IMR-90 (cell line): ENCODE results near the gene TRAPPC12. TPM values are rescaled to one million over a fixed set of nuclear protein-coding genes. Genes with fewer than 3 reads are reported as not detected.

ENCODE experiments used
- ATAC-seq: fragments of 200-7000 bp; cut with Tn5 transposase; 2 replicates; pipeline ENCODE4 v1.9.1; 2020; ENCODE audit warnings: low read depth, mild to moderate bottlenecking, moderate library complexity
- BruUV-seq: library from RNA; stranded (reverse); fragments of 400-500 nt; replicated peaks from 2 replicates; lab custom pipeline; 2021; lab: Mats Ljungman, UMichigan
- CTCF ChIA-PET: fragments of 300-600 bp; formaldehyde crosslinking; extraction: SDS; loops from one replicate; lab custom pipeline; 2021; ENCODE audit warnings: antibody characterized with exemption; lab: Yijun Ruan, JAX
- POLR2A ChIA-PET: fragments of 300-600 bp; sonication (Branson Sonifier 250); formaldehyde crosslinking; loops from one replicate; lab custom pipeline; 2022; ENCODE audit warnings: antibody characterized with exemption; ENCODE audit not compliant: unreplicated experiment; lab: Charles Lee
- DNase-seq: peaks from one replicate; pipeline ENCODE4 v3.0.0; 2013
- H2AFZ ChIP-seq: replicated peaks from 2 replicates; pipeline ENCODE3; 2013; ENCODE audit warnings: low read length, mild to moderate bottlenecking; ENCODE audit not compliant: poor library complexity
- H2AK5ac ChIP-seq: 2 replicates; pipeline ENCODE4 v1.6.1; 2013; ENCODE audit warnings: low read depth, low read length, inconsistent platforms
- H2AK9ac ChIP-seq: replicated peaks from 2 replicates; pipeline ENCODE3; 2013; ENCODE audit warnings: mild to moderate bottlenecking, low read depth, low read length, moderate library complexity; ENCODE audit not compliant: poor library complexity
- H2BK120ac ChIP-seq: 2 replicates; pipeline ENCODE4 v1.6.1; 2013; ENCODE audit warnings: low read depth, low read length, inconsistent platforms
- H2BK15ac ChIP-seq: 3 replicates; pipeline ENCODE4 v1.6.1; 2013; ENCODE audit warnings: low read depth, low read length, inconsistent platforms
- H2BK20ac ChIP-seq: 2 replicates; pipeline ENCODE4 v1.6.1; 2013; ENCODE audit warnings: low read depth, mild to moderate bottlenecking, inconsistent platforms, low read length, moderate library complexity
- H2BK5ac ChIP-seq: 2 replicates; pipeline ENCODE4 v1.6.1; 2013; ENCODE audit warnings: mild to moderate bottlenecking, low read depth, low read length, inconsistent platforms; ENCODE audit not compliant: poor library complexity, severe bottlenecking
- H3K14ac ChIP-seq: replicated peaks from 2 replicates; pipeline ENCODE4 v1.6.1; 2013; ENCODE audit warnings: low read depth, low read length, inconsistent platforms
- H3K18ac ChIP-seq: 2 replicates; pipeline ENCODE4 v1.6.1; 2013; ENCODE audit warnings: low read depth, low read length, control low read depth
- H3K23ac ChIP-seq: 2 replicates; pipeline ENCODE4 v1.6.1; 2013; ENCODE audit warnings: low read depth, low read length, inconsistent platforms
- H3K27ac ChIP-seq: 2 replicates; pipeline ENCODE4 v1.5.1; 2013; ENCODE audit warnings: mild to moderate bottlenecking, control low read depth, low read length; ENCODE audit not compliant: insufficient read depth
- H3K27me3 ChIP-seq: 2 replicates; pipeline ENCODE4 v1.6.1; 2013; ENCODE audit warnings: low read length; ENCODE audit not compliant: control insufficient read depth, insufficient read depth
- H3K36me3 ChIP-seq: 2 replicates; pipeline ENCODE4 v1.6.1; 2013; ENCODE audit warnings: low read length, mixed read lengths; ENCODE audit not compliant: control insufficient read depth, insufficient read depth
- H3K4ac ChIP-seq: 2 replicates; pipeline ENCODE4 v1.6.1; 2013; ENCODE audit warnings: low read depth, low read length, inconsistent platforms
- H3K4me1 ChIP-seq: 2 replicates; pipeline ENCODE4 v1.6.1; 2013; ENCODE audit warnings: low read length, mixed read lengths; ENCODE audit not compliant: control insufficient read depth, insufficient read depth
- H3K4me2 ChIP-seq: 2 replicates; pipeline ENCODE4 v1.6.1; 2013; ENCODE audit warnings: low read depth, mild to moderate bottlenecking, control low read depth, low read length, moderate library complexity
- H3K4me3 ChIP-seq: 2 replicates; pipeline ENCODE4 v1.5.1; 2013; ENCODE audit warnings: low read depth, mild to moderate bottlenecking, control low read depth, low read length, moderate library complexity; ENCODE audit not compliant: insufficient read depth
- H3K56ac ChIP-seq: 2 replicates; pipeline ENCODE4 v1.6.1; 2013; ENCODE audit warnings: low read length, inconsistent platforms; ENCODE audit not compliant: insufficient read depth; ENCODE audit errors: extremely low read depth
- H3K79me1 ChIP-seq, 2 experiments: 2 replicates each; pipeline ENCODE4 v1.6.1; 2013; ENCODE audit warnings: low read length in 2 of 2, inconsistent platforms in 1 of 2, low read depth in 1 of 2
- H3K9ac ChIP-seq: 2 replicates; pipeline ENCODE4 v1.6.1; 2013; ENCODE audit warnings: low read depth, low read length, control low read depth
- H3K9me1 ChIP-seq: 2 replicates; pipeline ENCODE4 v1.6.1; 2013; ENCODE audit warnings: low read length, inconsistent platforms; ENCODE audit not compliant: insufficient read depth
- H3K9me3 ChIP-seq: 2 replicates; pipeline ENCODE4 v1.6.1; 2013; ENCODE audit warnings: low read length; ENCODE audit not compliant: control insufficient read depth, insufficient read depth
- H4K20me1 ChIP-seq: 2 replicates; pipeline ENCODE4 v1.6.1; 2013; ENCODE audit warnings: low read length, inconsistent platforms; ENCODE audit not compliant: insufficient read depth
- H4K5ac ChIP-seq: 2 replicates; pipeline ENCODE4 v1.6.1; 2013; ENCODE audit warnings: mild to moderate bottlenecking, low read depth, low read length, control low read depth
- H4K8ac ChIP-seq, 2 experiments: 2 replicates each; pipeline ENCODE4 v1.6.1; 2013; ENCODE audit warnings: low read depth in 2 of 2, low read length in 2 of 2, control low read depth in 1 of 2, inconsistent platforms in 1 of 2
- H4K91ac ChIP-seq: 2 replicates; pipeline ENCODE4 v1.6.1; 2013; ENCODE audit warnings: low read depth, low read length, inconsistent platforms; ENCODE audit not compliant: insufficient read depth
- BHLHE40 ChIP-seq: fragments of 150-350 bp; IDR thresholded peaks from 2 replicates; pipeline ENCODE4 v1.6.1; 2016; ENCODE audit warnings: mild to moderate bottlenecking, low read depth, low read length
- CEBPB ChIP-seq: IDR thresholded peaks from 2 replicates; pipeline ENCODE4 v1.6.1; 2012; ENCODE audit warnings: low read depth, low read length, improper control_type of control experiment
- CHD1 ChIP-seq: IDR thresholded peaks from 2 replicates; pipeline ENCODE4 v1.6.1; 2012; ENCODE audit warnings: low read depth, low read length, improper control_type of control experiment
- FOS ChIP-seq: fragments of 150-350 bp; IDR thresholded peaks from 2 replicates; pipeline ENCODE4 v1.6.1; 2016; ENCODE audit warnings: low read depth, low read length
- MAFK ChIP-seq: IDR thresholded peaks from 2 replicates; pipeline ENCODE4 v1.6.1; 2012; ENCODE audit warnings: low read depth, low read length, improper control_type of control experiment
- MAZ ChIP-seq: IDR thresholded peaks from 2 replicates; pipeline ENCODE4 v1.6.1; 2012; ENCODE audit warnings: low read depth, mild to moderate bottlenecking, low read length, improper control_type of control experiment, moderate library complexity, borderline replicate concordance
- NFE2L2 ChIP-seq: fragments of 150-350 bp; IDR thresholded peaks from 2 replicates; pipeline ENCODE4 v1.6.1; 2016; ENCODE audit warnings: low read depth, mild to moderate bottlenecking, low read length
- POLR2A ChIP-seq: IDR thresholded peaks from 2 replicates; pipeline ENCODE4 v1.6.1; 2012; ENCODE audit warnings: mild to moderate bottlenecking, low read depth, low read length
- RAD21 ChIP-seq: IDR thresholded peaks from 2 replicates; pipeline ENCODE4 v1.6.1; 2012; ENCODE audit warnings: low read length, improper control_type of control experiment
- RCOR1 ChIP-seq: IDR thresholded peaks from 2 replicates; pipeline ENCODE4 v1.6.1; 2012; ENCODE audit warnings: mild to moderate bottlenecking, low read length, improper control_type of control experiment; ENCODE audit not compliant: insufficient replicate concordance
- RFX5 ChIP-seq: IDR thresholded peaks from 2 replicates; pipeline ENCODE4 v1.8.0; 2012; ENCODE audit warnings: low read depth, mild to moderate bottlenecking, low read length, moderate library complexity
- WGBS, 2 experiments: methylation state at CpG; one replicate each; pipeline versions ENCODE4 v1.1.5 to v1.1.7; 2013; ENCODE audit warnings: missing lambda C conversion rate in 2 of 2; ENCODE audit not compliant: insufficient read length in 1 of 2; ENCODE audit errors: extremely low coverage in 2 of 2; 5-methylcytosine and 5-hydroxymethylcytosine counted together
- dilution Hi-C: fragments of 300-500 bp; cut with HindIII; formaldehyde crosslinking; loops from one replicate; pipeline ENCODE4 v1.14.3; 2018; ENCODE audit warnings: low sequenced_read_pairs; ENCODE audit not compliant: unreplicated experiment
- in situ Hi-C: fragments of 300-500 bp; cut with MboI; formaldehyde crosslinking; loops from 3 replicates; pipeline ENCODE4 v1.14.3; 2019; ENCODE audit warnings: low sequenced_read_pairs, inconsistent platforms, mixed read lengths
- intact Hi-C: fragments of 100-400 bp; cut with micrococcal nuclease; formaldehyde crosslinking; loops from 2 replicates; pipeline ENCODE4 v1.10.0; 2022
- polyA plus RNA-seq, 3 experiments: library from polyadenylated mRNA; depleted of rRNA; stranded (reverse); fragments of >200 nt; gene quantifications; 2 replicates each; pipeline ENCODE4 v1.2.3, GENCODE V29; 2012; ENCODE audit warnings: low replicate concordance in 1 of 3
- total RNA-seq: library from RNA; depleted of rRNA; stranded (reverse); fragments of >200 nt; gene quantifications from 2 replicates; pipeline ENCODE4 v1.2.3, GENCODE V29; 2012
- TF ChIP-seq, protein P1 (sequence below): conservative IDR thresholded peaks from 2 replicates; pipeline ENCODE4 v1.5.1; 2012; ENCODE audit warnings: mild to moderate bottlenecking, low read depth, low read length, improper control_type of control experiment
- TF ChIP-seq, protein P2 (sequence below): fragments of 150-350 bp; IDR thresholded peaks from 2 replicates; pipeline ENCODE4 v1.6.1; 2017; ENCODE audit warnings: mild to moderate bottlenecking, antibody characterized with exemption, low read length, low read depth

TRAPPC12 gene
- total and polyA plus RNA-seq, 2 of the 4 experiments (the other 2 are of a cell fraction), result 25.8 to 69.9 TPM

DNA sequence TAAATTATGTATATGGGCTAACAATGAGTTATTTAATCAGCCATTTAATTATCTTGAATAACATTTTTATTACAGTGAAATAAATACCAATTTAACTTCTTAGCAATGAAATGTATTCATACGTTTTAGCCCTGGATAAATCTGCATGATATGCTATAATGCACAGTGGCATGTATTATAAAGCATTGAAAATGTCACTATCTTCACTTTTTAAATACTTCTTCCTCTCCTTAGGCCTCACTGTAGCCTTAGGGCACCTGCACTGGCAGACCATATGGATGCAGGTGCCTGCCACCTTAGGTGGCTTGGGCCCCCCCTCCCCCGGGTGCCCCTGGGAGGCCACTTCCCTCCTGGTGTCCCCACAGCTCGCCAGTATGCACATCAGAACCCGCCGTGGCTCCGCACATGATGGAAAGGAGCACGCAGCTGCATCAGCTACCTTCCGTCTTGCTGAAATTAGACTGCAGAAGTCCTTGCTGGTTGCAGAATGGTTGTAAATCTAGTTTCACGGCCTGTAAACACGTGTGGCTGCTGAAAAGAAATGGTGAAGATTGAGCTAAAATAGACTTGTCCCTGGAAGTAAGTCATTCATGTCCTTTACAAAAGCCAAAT, 83.1 kb downstream of the TRAPPC12 start:
- no peak for TF ChIP-seq CHD1
- no peak for TF ChIP-seq RAD21
- TF ChIP-seq, protein P1, sequence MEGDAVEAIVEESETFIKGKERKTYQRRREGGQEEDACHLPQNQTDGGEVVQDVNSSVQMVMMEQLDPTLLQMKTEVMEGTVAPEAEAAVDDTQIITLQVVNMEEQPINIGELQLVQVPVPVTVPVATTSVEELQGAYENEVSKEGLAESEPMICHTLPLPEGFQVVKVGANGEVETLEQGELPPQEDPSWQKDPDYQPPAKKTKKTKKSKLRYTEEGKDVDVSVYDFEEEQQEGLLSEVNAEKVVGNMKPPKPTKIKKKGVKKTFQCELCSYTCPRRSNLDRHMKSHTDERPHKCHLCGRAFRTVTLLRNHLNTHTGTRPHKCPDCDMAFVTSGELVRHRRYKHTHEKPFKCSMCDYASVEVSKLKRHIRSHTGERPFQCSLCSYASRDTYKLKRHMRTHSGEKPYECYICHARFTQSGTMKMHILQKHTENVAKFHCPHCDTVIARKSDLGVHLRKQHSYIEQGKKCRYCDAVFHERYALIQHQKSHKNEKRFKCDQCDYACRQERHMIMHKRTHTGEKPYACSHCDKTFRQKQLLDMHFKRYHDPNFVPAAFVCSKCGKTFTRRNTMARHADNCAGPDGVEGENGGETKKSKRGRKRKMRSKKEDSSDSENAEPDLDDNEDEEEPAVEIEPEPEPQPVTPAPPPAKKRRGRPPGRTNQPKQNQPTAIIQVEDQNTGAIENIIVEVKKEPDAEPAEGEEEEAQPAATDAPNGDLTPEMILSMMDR, result no peak
- TF ChIP-seq, protein P2, sequence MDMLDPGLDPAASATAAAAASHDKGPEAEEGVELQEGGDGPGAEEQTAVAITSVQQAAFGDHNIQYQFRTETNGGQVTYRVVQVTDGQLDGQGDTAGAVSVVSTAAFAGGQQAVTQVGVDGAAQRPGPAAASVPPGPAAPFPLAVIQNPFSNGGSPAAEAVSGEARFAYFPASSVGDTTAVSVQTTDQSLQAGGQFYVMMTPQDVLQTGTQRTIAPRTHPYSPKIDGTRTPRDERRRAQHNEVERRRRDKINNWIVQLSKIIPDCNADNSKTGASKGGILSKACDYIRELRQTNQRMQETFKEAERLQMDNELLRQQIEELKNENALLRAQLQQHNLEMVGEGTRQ, result no peak
- no peak for TF ChIP-seq MAFK
- no peak for TF ChIP-seq BHLHE40
- no peak for TF ChIP-seq RCOR1
- no peak for TF ChIP-seq CEBPB
- TF ChIP-seq MAZ, result no peak
- no peak for TF ChIP-seq NFE2L2
- TF ChIP-seq RFX5, result no peak
- no peak for TF ChIP-seq FOS
- TF ChIP-seq POLR2A, result no peak
- H3K9me3 ChIP-seq, result no peaks in the 10 kb centered on the region
- H3K4me2 ChIP-seq, result no peak overlapping the region
- H3K36me3 ChIP-seq, result peaks cover 24% of the 10 kb centered on the region
- H2BK15ac ChIP-seq, result no peak overlapping the region
- H2BK120ac ChIP-seq, result no peak overlapping the region
- H3K27me3 ChIP-seq, result no peaks in the 10 kb centered on the region
- dilution Hi-C loops, result no loop called here
- WGBS, 2 experiments, result 82% methylated on average over 5 of the region's 10 CpGs; no CpG with 5 or more reads in 1 of the 2 experiments
- DNase-seq (no peak), ATAC-seq (no peak)
- H3K14ac ChIP-seq, result no peak overlapping the region
- intact Hi-C loops, result no loop called here
- ChIA-PET POLR2A (no interaction called here), CTCF (interaction anchor here (0.6 to 1.8 kb wide), 3 partner anchors 10 to 147 kb away, joined by 6 to 14 read pairs (median 9); no protein-coding TSS in a partner anchor)
- no peak overlapping the region for H2BK5ac ChIP-seq
- H2AFZ ChIP-seq, result no peak overlapping the region
- no peak overlapping the region for H3K9ac ChIP-seq
- H3K9me1 ChIP-seq, result peaks cover 7% of the 10 kb centered on the region
- H2BK20ac ChIP-seq, result no peak overlapping the region
- H3K4ac ChIP-seq, result no peak overlapping the region
- H3K27ac ChIP-seq, result no peak overlapping the region
- no peak overlapping the region for H3K18ac ChIP-seq
- BruUV-seq, result no TSS peak
- no peak overlapping the region for H4K8ac ChIP-seq
- no peak overlapping the region for H3K56ac ChIP-seq
- H2AK9ac ChIP-seq, result no peak overlapping the region
- H3K4me3 ChIP-seq, result no peak overlapping the region
- in situ Hi-C loops, result no loop called here
- H3K23ac ChIP-seq, result no peak overlapping the region
- peaks cover 12% of the 10 kb centered on the region for H3K4me1 ChIP-seq
- H4K5ac ChIP-seq, result no peak overlapping the region
- H2AK5ac ChIP-seq, result no peak overlapping the region
- H4K91ac ChIP-seq, result no peak overlapping the region
- peaks cover 0 to 15% of the 10 kb centered on the region in 2 experiments; a peak in 2 of 4 replicates for H3K79me1 ChIP-seq
- H4K20me1 ChIP-seq, result no peaks in the 10 kb centered on the region
